ENCODE results near the gene TRAPPC6A.

The TRAPPC6A gene

DNA sequence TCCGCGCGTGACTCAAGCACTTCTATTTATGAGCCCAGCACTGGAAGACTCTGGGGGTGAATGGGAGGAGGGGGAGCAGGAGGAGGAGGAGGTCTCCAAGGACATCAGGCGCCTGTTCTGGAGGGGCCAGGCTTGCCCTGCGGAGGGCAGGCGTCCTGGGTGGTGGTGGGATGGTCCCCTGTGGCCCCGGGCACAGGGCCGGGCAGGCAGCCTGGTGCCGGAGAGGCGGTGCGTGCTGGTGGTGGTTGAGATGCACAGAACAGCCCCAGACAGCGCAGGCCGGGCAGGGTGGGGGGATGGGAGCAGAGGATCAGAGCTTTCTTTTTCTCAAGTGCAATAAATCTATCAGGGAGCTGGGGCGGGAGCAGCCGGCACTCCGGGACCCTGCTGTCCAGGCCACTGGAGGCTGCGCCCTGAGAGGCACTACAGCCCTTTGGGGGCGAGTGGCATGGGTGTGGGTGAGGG lies 31.3 kb downstream of the TRAPPC6A start:
- no peak for DNase-seq

DNA sequence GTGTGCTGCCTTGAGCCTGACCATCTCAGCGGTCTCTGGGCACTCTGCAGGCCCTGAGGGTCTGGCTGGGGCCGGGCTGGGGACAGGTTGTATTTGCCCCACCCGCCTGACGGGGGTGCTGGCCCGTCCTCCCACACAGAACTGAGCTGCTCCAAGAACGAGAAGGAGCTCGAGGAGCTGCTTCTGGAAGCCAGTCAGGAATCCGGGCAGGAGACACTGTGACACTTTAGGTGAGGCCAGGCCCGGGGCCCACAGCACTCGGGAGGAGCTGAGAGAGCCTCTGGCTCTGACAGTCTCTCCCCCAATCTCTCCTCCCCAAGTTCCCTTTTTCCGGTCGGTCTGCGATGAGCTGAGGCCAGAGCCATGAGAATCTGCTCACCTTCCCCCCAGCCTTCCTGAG lies 31.8 kb downstream of the TRAPPC6A start:
- DNase-seq: no peak

DNA sequence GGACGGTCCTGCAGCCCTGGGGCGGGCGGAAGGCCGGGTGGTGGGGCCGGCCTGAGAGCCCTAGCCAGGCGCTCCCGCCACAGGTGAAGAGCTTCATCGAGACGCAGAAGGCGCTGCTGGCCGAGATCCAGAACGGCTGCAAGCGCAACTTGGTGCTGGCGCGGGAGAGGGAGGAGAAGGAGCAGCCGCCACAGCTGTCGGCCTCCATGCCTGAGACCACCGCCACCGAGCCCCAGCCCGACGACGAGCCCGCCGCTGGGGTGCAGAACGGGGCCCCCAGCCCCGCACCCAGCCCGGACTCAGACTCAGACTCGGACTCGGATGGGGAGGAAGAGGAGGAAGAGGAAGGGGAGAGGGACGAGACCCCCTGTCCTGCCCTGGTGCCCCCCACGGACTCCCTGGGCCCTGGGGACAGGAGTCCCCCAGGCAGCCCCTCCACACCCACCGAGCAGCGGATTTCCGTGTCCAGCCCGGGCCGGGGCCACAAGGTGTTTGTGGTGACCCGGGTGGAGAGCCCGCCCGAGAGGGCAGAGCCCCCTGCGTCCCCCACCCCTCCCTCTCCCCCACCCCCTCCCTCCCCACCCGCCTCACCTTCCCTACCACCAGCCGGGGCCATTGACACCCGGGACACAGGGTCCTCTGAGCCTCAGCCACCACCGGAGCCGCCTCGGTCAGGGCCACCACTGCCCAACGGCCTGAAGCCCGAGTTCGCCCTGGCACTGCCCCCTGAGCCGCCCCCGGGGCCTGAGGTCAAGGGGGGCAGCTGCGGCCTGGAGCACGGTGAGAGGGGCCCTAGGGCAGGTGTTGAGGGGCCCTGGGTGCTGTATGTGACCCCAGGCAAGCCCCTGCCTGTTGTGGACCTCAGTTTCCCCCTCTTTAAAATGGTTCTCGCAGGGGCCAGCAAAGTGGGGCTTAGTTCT lies 32.5 kb downstream of the TRAPPC6A start:
- no peak for DNase-seq

DNA sequence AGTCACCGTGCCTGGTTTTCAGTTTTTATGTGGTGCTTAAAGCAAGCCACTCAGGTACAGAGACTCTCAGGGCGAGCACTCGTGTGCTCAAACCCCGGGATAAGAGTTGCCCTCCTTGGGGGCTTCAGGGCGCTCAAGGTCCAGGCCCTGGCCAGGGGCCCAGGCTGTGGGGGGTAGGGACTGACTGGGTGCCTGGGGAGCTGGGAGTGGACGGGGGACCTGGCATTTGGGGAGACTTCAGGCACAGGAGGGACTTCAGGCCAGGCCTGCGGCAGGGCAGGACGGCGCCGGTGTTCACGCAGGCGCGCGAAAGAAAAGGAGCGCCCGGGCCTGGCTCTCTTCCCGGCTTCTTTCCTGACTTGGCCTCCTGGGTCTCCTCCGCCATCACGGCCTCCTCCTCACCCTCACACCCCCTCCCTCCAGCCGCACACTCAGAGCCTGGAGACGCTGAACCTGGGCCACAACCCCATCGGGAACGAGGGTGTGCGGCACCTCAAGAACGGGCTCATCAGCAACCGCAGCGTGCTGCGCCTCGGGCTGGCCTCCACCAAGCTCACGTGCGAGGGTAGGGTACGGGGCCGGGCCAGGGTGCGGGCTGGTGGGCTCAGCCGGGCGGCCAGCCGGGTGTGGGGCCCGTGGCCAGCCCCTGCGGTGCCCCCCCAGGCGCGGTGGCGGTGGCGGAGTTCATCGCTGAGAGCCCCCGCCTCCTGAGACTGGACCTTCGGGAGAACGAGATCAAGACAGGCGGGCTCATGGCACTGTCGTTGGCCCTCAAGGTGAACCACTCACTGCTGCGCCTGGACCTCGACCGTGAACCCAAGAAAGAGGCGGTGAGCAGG lies 33.4 kb downstream of the TRAPPC6A start:
- DNase-seq: no peak

DNA sequence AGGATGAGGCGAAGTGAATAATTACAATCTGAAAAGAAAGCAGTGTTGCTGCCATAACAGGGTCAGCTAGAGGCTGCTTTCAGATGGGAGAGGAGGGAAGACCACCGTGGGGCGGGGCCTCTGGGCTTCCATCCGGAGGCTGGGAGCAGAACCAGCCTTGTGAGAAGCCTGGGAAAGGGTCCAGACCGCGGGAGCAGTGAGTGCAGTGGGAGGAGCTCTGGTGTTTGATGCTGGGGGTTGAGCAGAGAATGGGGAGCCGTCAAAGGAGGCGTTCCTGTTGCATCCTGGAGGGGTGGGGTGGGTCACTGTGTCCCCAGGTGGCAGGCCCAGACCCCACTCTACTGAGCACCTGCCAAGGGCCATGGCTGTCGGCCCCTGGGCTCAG lies 35.3 kb downstream of the TRAPPC6A start:
- no peak for DNase-seq

DNA sequence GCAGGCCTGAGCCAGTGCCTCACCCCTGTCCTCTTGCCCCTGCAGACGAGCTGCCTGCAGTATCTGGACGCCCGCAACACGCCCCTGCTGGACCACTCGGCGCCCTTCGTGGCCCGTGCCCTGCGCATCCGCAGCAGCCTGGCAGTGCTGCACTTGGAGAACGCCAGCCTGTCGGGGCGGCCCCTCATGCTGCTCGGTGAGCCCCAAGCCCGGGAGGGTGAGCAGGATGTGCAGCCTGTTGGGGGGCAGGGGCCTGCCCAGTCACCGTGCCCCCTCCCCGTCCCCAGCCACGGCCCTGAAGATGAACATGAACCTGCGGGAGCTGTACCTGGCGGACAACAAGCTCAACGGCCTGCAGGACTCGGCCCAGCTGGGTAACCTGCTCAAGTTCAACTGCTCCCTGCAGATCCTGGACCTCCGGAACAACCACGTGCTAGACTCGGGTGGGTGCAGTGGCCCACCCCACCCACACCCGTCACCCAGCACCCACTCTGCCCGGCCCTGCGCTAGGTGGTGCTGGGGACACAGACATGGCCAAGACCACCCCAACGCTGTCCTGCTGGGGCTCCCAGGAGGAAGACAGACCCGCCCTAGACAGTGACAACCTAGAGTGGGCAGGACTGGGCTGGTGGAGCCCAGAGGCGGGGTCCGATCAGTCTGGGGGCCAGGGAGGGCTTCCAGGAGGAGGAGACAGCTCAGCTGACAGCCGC lies 35.9 kb downstream of the TRAPPC6A start:
- DNase-seq: no peak

DNA sequence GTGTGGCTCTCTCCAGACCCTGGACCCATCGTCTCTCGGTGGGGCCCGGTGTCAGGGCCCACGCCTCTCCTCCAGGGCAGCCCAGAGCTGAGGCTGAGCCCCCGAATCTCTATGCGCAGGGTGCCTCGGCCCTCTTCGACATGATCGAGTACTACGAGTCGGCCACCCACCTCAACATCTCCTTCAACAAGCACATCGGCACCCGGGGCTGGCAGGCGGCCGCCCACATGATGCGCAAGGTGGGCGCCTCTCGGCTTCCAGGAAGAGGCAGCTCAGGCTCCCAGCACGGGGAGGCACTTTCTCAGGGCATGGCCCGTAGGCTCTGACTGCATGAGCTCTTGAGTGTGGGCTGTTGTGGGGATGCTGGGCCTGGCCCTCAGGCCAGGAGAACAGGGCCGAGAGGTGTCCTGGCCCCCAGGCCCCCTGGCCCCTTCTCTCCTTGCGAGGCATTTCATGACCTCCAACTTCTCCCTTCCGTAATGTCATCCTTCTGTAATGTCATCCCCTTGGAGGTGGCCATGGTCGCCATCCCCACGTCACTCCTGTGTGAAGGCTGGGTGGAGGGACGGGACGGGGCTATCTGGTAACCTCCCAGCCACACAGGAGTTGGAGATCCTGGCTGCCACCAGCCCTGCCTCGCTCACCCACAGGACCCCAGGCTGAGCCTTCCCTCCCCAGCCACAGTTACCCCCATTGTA lies 36.7 kb downstream of the TRAPPC6A start:
- no peak for DNase-seq

DNA sequence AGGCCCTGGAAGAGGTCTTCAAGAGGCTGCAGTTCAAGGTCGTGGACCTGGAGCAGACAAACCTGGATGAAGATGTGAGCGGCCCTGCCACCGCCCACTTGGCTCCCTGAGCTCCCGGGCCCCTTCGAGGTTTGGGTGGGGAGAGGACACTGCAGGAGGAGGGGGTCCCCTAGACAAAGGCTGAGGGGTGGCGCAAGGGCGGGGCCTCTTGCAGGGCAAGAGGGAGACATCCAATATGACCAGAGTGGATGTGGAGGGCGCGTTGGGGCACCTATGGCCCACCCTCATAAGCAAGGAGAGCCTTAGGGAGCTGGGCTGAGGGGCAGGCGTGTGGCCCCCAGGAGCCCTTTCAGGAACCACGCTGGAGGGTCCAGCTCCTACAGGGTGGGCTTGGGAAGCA lies 37.5 kb downstream of the TRAPPC6A start:
- DNase-seq: no peak

DNA sequence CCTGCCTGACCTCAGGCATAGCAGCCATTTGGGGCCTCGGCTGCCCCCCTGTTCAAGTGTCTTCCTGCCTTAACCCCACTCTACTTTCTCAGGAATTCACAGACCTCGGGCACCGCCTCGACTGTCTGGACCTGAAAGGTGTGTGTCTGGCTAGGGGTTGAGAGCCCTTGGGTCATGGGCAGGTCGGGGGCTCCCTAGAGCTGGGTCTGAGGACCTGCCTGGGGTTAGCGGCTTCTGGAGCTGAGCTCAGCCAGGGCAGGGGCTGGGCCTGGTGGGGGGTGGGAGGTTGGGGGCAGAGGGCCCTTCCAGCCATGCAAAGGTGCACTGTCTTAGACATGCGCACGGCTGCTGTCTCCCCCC lies 37.9 kb downstream of the TRAPPC6A start:
- no peak for DNase-seq

DNA sequence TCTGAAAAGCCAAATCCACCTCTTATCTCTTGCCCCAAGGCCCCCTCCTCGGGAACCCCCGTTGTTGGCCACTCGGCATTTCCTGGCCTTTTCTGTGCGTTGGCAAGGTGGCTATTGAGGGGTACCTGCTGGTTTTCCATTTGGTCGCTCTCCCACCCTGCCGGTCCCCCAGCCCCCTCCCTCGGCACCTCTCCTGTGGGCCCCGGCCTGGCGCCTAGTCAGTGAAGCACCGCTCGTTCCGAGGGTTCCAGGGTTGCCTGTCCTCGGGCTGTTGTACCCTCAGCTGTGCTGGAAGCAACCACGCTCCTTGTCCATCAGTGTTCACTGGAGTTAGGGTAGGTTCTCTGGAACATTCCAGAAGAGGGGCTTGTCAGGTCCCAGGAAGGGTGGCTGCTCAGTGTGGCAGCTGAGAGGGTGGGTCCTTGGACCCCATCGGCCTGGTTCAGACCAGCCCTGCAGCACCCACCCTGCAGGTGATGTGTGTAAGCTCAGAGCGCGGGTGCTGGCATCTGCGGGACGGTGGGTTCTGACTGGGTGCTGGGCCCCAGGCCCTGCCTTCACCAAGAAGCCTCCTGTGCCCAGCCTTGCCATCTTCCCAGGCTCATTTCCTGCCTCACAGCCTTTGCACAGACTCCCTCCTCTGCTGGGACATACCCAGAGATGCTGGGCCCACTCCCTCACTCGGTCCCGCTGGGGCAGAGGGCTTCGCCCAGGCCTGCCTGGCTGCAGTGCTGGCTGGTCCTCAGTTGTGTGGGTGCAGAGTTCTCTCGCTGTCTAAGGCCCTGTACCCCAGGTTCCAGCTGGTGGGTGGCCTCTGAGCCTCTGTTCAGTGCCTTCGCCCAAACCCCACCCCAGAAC lies 38.5 kb downstream of the TRAPPC6A start:
- no peak for DNase-seq

DNA sequence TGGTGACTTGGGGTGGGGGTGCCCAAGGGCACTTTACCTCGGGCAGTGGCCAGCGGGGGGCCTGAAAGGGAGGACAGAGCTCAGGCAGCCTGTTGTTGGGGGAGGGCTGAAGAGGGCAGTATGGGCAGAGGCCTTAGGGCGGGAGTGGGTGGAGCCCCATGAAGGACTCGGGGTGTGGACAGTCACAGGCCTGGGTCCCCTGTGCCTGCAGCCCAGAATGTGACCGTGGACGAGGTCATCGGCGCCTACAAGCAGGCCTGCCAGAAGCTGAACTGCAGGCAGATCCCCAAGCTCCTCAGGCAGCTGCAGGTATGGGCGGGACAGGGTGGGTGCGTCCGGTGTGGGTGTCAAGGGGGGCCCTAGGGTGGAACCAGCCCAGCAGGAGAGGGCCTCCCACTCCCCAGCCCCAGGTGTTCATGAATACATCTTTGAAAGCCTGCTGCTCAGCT lies 39.7 kb downstream of the TRAPPC6A start:
- DNase-seq: peak in 1 of 4 experiments; percentile 38

DNA sequence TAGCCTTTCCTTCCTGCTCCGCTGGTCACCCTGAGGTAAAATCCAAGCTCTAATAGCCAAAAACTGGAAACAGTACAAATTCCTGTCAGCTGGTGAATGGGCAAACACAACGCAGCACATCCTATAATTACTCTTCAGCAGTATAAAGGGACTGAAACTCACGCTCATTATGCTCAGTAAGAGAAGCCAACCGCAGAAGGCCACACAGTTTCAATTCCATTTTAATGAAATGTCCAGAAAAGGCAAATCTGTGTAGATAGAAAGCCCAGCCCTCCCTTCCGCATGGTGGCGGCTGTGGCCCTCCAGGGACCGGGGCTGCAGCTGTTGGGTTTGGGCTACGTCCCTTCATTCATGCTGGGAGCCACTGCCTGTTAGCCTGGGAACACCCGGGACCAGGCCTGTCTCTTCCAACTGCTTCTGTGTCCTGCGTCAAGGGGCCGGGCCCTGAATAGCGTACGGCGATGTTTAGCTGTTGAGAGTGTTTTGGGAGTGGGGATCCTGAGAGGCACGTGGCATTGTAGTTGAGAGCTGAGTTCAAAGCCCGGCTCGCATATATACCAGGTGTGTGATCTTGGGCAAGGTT lies 40.8 kb downstream of the TRAPPC6A start:
- no peak for DNase-seq

DNA sequence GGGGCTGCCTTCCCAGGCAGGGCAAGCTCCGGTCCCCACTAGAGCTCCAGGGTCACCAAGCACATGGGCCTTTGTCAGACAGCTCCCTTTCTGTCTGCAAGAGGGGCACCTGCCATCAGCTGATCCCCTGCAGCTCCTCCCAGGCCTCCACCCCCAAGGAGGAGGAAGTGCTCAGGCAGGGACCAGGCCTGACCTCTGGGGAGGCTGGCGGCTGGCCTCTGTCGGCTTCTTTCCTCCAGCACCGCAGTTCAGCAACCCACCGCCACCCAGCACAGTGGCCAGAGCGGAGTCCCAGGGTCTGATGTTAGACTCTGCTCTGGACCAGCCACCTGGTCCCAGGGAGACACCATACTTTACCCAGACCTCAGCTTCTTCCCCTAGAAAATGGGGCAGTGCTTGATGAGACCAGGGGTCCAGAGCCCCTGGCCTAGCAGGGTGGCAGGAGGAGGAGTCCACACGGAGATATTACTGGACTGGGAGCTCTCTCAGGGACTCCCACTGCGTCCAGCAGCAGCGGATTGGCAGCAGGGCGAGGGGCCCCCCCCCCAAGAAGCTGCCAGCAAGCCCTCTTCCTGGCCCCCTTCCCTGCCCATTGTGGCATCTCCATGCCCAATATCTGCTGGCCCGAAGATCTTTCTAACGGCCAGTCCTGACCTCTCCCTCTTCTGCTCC lies 41.4 kb downstream of the TRAPPC6A start:
- peak in 2 of 4 experiments; percentile 52 to 57 for DNase-seq

DNA sequence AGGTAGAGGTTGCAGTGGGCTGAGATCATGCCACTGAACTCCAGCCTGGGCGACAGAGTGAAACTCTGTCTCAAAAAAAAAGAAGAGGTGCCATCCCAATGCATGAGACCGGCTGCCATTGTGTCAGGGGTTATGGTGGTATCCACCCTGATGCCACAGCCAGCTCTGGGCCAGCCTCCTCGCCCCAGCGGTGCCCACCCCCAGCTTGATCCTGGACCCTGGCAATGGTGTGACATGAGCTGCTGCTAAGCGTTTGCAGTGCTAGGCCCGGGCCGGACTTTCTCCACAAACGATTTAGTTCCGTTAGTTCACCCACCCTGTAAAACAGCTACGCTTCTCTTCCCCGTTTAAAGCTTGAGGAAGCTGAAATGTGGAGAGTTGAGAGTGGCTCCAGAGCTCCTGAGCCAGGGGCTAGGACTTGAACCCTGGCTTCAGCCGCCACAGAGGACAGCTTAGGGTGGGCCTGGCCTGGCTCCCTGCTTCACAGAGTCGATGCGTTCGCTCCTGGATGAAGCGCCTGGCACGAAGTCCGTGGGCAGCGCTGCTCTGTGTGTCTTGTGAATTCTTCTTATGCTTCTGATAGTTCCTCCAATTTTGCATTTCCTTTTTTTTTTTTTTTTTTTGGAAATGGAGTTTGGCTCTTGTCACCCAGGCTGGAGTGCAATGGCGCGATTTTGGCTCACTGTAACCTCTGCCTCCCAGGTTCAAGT lies 42.7 kb downstream of the TRAPPC6A start:
- peak in 1 of 4 experiments; percentile 50 for DNase-seq

DNA sequence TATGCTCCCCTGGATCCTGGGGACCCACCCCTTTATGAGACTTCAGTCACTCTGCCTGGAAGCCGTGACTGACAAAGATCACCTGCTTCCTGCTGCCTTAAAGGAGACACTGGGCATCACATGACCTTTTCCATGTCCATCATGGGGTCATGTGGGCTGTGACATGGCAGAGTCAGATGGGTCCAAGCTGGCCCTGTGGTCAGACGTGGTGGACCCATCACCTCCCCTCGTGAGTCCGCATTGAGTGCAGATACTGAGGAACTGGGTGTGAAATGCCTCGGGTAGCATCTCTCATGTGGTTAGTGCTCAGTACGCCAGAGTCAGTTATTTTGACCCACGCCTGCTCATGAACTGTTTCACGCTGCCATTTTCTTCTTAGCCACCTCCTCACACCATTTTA lies 44.4 kb downstream of the TRAPPC6A start:
- no peak for DNase-seq

DNA sequence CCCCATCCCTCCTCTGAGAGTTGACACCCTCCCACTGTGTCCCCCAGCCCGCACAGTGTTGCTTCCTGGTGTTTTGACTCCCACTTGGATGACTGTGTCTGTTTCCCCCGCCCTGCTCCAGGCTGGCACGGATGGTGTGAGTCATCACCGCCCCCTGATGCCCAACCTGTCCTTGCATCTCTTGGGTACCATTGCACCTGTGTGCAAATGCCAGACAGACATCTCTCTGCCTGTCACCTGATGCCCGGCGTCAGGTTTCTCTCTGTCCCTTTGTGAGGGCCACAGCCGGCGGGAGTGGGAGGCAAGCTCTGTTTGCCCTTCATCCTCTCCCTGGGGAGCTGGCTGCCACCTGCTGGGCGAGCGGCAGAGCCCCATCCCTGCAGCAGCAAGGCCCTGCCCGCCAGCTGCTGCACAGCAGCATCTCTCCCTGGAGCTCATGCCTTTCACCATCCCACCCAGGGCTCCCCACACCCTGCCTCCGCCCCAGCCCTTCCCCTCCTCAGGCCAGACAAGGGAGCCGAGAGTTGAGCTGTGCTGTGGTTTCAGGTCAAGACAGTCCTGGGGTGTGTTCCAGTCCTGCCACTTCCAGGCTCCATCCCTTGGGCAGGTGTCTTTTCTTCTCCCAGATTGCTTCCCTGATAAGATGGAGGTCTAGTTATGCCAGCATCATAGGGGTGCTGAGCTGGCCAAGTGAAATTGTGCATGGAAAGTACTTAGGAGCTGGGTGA lies 47.0 kb downstream of the TRAPPC6A start:
- DNase-seq: peak in 1 of 4 experiments; percentile 47

DNA sequence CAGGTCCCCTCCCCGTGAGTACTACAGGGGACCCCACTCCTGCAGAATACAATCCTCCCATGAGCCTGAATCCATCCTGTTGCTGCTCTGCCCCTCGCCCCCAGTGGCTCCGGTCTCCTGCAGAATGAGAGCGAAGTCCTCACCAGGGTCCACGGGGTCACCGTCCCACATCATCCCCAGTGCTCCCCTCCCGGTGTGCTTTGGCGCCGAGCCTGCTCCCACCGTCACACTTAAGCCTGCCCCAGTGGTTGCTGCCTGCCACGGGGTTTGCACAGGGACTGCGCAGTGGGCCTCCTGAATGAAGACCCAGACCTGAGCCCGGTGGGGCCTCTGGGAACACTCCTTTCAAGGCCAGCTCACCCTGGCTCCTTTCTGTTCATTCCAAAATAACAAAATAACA lies 47.8 kb downstream of the TRAPPC6A start:
- DNase-seq: no peak

DNA sequence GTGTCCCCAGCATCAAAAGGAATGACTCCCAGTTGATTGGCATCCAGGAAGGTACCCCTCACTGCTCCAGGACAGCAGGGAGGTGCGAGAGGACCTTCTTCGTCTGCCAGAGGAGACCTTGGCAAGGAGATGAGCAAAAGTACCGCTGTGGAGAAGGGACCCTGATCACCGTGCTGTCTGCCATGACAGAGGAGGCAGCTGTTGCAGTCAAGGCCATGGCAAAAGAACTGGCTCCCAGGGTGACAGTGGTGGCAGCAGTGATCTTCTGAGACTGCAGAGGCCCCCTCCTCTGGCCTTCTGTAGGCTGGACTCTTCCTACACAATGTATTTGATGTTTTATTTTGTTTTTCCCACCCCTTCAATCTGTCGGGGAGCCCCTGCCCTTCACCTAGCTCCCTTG lies 49.2 kb downstream of the TRAPPC6A start:
- no peak for DNase-seq

DNA sequence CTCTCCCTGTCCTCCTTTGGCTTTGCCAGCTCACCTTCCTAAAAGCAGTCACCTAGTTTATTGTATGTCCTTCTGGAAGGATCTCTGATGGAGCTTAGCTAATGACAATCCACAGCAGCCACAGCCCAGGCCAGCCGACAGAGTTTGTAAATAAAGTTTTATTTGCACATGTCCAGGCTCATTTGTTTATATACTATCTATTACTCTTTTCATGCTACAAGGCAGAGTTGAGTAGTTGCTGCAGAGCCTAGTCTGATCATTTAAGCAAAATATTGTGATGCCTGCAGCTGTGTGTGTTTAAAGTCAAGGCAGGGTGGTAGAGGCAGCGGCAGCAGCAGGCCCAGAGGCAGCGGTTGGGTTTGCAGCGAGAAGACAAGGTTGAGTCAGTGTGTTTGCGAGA lies 49.9 kb downstream of the TRAPPC6A start:
- DNase-seq: no peak
